ENCODE results near the gene KIAA1217.
A peak's percentile ranks its signal among the peaks of the same experiment; 100 is the strongest.

KIAA1217 gene

GRCh38 chr10:24358022-24358421 lies 149.1 kb downstream of the KIAA1217 start:
- TF ChIP-seq CTCF (IDR thresholded peaks at IDR 0.05; ENCODE audit: control insufficient read depth, insufficient read depth, low read depth, low read length, missing control alignments): no peak
- DNase-seq (ENCODE audit: low read depth): no peak
- no peak overlapping the region for H3K4me3 ChIP-seq (ENCODE audit: control insufficient read depth, low read depth, low read length)

- DNase-seq (ENCODE audit: low read depth): no peak
- peak; percentile 82 for TF ChIP-seq CTCF (IDR thresholded peaks at IDR 0.05; ENCODE audit: control insufficient read depth, insufficient read depth, low read depth, low read length, missing control alignments)
These were observed 151.6 kb downstream of the KIAA1217 start for GRCh38 chr10:24360282-24361127.

GRCh38 chr10:24363070-24363469 lies 154.1 kb downstream of the KIAA1217 start:
- no peak for TF ChIP-seq CTCF (IDR thresholded peaks at IDR 0.05; ENCODE audit: control insufficient read depth, insufficient read depth, low read depth, low read length, missing control alignments)
- no peak overlapping the region for H3K4me3 ChIP-seq (ENCODE audit: control insufficient read depth, low read depth, low read length)
- DNase-seq (ENCODE audit: low read depth): no peak

More at GRCh38 chr10:24360282-24361127, 151.6 kb downstream of the KIAA1217 start:
- no peak overlapping the region for H3K4me3 ChIP-seq (ENCODE audit: control insufficient read depth, low read depth, low read length)

- no peak overlapping the region for H3K4me3 ChIP-seq (ENCODE audit: control insufficient read depth, low read depth, low read length)
- DNase-seq (ENCODE audit: low read depth): no peak
- TF ChIP-seq CTCF (IDR thresholded peaks at IDR 0.05; ENCODE audit: control insufficient read depth, insufficient read depth, low read depth, low read length, missing control alignments): no peak
These were observed 158.8 kb downstream of the KIAA1217 start for GRCh38 chr10:24367688-24368087.

GRCh38 chr10:24370877-24371276 lies 161.9 kb downstream of the KIAA1217 start:
- no peak overlapping the region for H3K4me3 ChIP-seq (ENCODE audit: control insufficient read depth, low read depth, low read length)
- no peak for TF ChIP-seq CTCF (IDR thresholded peaks at IDR 0.05; ENCODE audit: control insufficient read depth, insufficient read depth, low read depth, low read length, missing control alignments)
- no peak for DNase-seq (ENCODE audit: low read depth)

- DNase-seq (ENCODE audit: low read depth): no peak
- H3K4me3 ChIP-seq (ENCODE audit: control insufficient read depth, low read depth, low read length): no peak overlapping the region
- no peak for TF ChIP-seq CTCF (IDR thresholded peaks at IDR 0.05; ENCODE audit: control insufficient read depth, insufficient read depth, low read depth, low read length, missing control alignments)
These were observed 162.5 kb downstream of the KIAA1217 start for GRCh38 chr10:24371396-24371795.
